GM19463 (cell line): Measurements from ENCODE around the gene XG.

Experiments
- ATAC-seq: cut with Tn5 transposase; IDR thresholded peaks from one replicate; pipeline ENCODE4 v1.9.1; 2021; ENCODE audit warnings: mild to moderate bottlenecking, moderate library complexity; ENCODE audit not compliant: unreplicated experiment

Gene XG

DNA sequence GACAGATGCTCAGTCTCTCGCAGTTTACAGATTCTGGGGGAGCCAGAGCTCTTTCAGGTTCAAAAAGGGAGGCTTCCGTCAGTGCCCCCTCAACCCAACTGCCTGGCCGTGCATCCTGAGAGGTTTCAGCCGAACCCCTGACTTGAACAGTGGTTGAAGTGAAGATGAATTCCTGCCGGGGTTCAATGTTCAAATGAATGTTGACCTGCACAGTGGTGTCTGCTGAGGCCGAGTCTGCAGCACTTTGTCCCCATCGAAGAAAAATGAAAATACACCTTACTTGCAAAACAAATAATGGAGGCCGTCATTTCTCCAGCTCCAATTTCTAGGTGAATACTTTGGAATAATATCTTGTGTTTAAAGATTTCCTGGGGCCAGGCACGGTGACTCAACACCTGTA, 110.6 kb downstream of the XG start:
- ATAC-seq = no peak

DNA sequence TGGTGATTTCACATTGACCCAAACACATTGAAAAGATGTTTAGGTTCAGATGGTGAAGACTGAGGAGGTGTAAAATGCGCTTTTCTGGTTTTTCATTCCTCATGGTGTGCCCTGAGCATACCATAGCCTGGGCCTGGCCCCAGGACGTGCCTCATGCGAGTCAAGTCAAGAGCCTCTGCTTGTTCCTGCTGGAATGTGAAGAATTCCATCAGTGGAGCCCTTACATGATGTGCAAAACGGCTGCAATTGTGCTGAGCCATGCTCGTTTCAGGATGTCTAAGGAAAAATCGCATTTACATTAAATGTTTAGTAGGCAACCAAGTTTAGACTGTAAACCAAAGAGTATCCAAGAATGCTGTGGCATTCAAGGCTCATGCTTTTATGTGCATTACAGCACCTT, 111.8 kb downstream of the XG start:
- no peak for ATAC-seq
